Karpas-422 (cell line): ENCODE measurements around the gene ABCD3. TPM values are rescaled to one million over a fixed set of nuclear protein-coding genes. Genes with fewer than 3 reads are reported as not detected.
"Not testable (repeated sequence)": the region's sequence is repeated elsewhere in the genome, so short reads cannot be mapped to it uniquely, and the experiment has no call there.

Experiments used
- DNase-seq: peaks from one replicate; pipeline ENCODE4 v3.0.0-alpha.2; 2015
- H2AFZ ChIP-seq: fragments of 200-600 bp; sonication (generic); 2 replicates; pipeline ENCODE4 v1.6.1; 2014; ENCODE audit warnings: antibody characterized with exemption, low read length, mixed read lengths
- H3K27ac ChIP-seq: fragments of 200-600 bp; sonication (generic); 2 replicates; pipeline ENCODE4 v1.5.1; 2014; ENCODE audit warnings: mild to moderate bottlenecking, low read length, moderate library complexity
- H3K27me3 ChIP-seq: fragments of 200-600 bp; sonication (generic); 2 replicates; pipeline ENCODE4 v1.6.1; 2014; ENCODE audit warnings: low read length, mixed read lengths
- H3K36me3 ChIP-seq: fragments of 200-600 bp; sonication (generic); 2 replicates; pipeline ENCODE4 v1.6.1; 2014; ENCODE audit warnings: low read length, mixed read lengths; ENCODE audit not compliant: insufficient read depth
- H3K4me1 ChIP-seq: fragments of 200-600 bp; sonication (generic); 2 replicates; pipeline ENCODE4 v1.6.1; 2014; ENCODE audit warnings: mild to moderate bottlenecking, low read length, mixed read lengths
- H3K4me2 ChIP-seq: fragments of 200-600 bp; sonication (generic); 2 replicates; pipeline ENCODE4 v1.6.1; 2014; ENCODE audit warnings: low read length, low read depth, mild to moderate bottlenecking; ENCODE audit not compliant: poor library complexity, severe bottlenecking
- H3K4me3 ChIP-seq: fragments of 200-600 bp; sonication (generic); 2 replicates; pipeline ENCODE4 v1.5.1; 2014; ENCODE audit warnings: mild to moderate bottlenecking, antibody characterized with exemption, low read length, mixed read lengths
- H3K79me2 ChIP-seq: fragments of 200-600 bp; sonication (generic); 2 replicates; pipeline ENCODE4 v1.6.1; 2014; ENCODE audit warnings: mild to moderate bottlenecking, low read length, mixed read lengths
- H3K9ac ChIP-seq: fragments of 200-600 bp; sonication (generic); 2 replicates; pipeline ENCODE4 v1.6.0; 2014; ENCODE audit warnings: low read length
- H3K9me2 ChIP-seq: fragments of 200-600 bp; sonication (generic), shearing (Covaris generic); replicated peaks from 2 replicates; pipeline ENCODE4 v1.6.0; 2014; ENCODE audit warnings: mild to moderate bottlenecking, low read length, moderate library complexity; ENCODE audit not compliant: insufficient read depth
- H3K9me3 ChIP-seq: fragments of 300-700, 200-600 bp; sonication (generic); 2 replicates; pipeline ENCODE4 v1.6.1; 2014; ENCODE audit warnings: low read length, mixed read lengths
- H4K20me1 ChIP-seq: fragments of 200-600 bp; sonication (generic); 2 replicates; pipeline ENCODE4 v1.6.1; 2014; ENCODE audit warnings: mild to moderate bottlenecking, antibody characterized with exemption, low read length, low read depth; ENCODE audit not compliant: insufficient read depth
- total RNA-seq: library from RNA; depleted of rRNA; stranded (reverse); fragments of >200 nt; shearing (Covaris generic); gene quantifications from 2 replicates; pipeline ENCODE4 v1.2.3, GENCODE V29; 2014; ENCODE audit warnings: low replicate concordance

ABCD3 gene
- total RNA-seq, 1 experiment from 2014 or later: 19.5 TPM

DNA sequence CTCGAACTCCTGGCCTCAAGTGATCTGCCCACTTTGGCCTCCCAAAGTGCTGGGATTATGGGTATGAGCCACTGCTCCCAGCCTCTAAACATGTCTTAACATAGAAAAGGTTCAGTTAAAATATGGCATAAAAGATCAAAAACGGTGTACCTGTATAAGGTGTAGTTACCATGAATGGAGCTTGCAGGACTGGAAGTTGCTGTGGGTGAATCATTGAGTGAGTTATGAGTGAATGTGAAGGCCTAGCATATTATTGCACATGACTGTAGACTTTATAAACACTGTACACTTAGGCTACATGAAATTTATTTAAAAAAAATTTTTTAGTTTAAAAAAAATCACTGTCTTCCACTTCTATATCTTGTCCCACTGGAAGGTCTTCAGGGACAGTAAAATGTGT, 15.7 kb downstream of the ABCD3 start:
- Histone ChIP-seq H4K20me1 (peaks cover 11% of the 10 kb centered on the region; the same call in 1 of the 2 replicates), H3K36me3 (no peaks in the 10 kb centered on the region), H3K79me2 (peaks cover 5% of the 10 kb centered on the region; the same call in 1 of the 2 replicates), H3K9ac (no peak overlapping the region), H3K4me1 (peaks cover 9% of the 10 kb centered on the region), H3K27me3 (no peaks in the 10 kb centered on the region; the same call in 1 of the 2 replicates), H3K27ac (no peak overlapping the region), H3K9me2 (no peaks in the 10 kb centered on the region), H3K4me3 (no peak overlapping the region), H2AFZ (no peak overlapping the region), H3K4me2 (no peak overlapping the region), H3K9me3 (no peaks in the 10 kb centered on the region; the same call in 1 of the 2 replicates)
- no peak for DNase-seq

DNA sequence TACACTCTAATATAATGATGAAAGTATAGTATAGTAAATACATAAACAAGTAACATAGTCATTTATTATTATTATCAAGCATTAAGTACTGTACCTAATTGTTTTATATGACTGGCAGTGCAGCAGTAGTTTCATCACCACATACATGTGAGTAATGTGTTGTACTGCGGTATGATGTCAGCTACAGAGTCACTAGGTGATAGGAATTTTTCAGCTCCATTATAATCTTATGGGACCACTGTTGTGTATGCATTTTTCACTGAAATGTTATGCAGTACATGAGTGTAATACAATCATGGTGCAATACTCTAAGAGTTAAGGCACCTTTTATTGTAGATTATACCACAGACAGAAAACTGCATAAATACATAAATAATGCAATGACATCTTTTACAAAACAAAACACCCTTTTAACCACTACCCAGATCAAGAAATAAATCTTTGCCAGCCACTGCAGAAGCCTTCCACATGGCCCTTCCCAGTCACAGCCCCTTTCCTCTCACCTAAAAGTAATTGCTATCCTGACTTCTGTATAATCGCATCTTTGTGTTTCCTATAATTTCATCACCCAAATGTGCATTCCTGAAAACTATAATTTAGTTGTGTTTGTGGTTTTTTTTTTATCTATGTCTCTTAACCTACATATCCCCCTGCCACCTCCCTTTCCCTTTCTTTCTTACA, 16.3 kb downstream of the ABCD3 start:
- Histone ChIP-seq H2AFZ (no peak overlapping the region), H3K27ac (no peak overlapping the region), H3K79me2 (peaks cover 5% of the 10 kb centered on the region; the same call in 1 of the 2 replicates)

DNA sequence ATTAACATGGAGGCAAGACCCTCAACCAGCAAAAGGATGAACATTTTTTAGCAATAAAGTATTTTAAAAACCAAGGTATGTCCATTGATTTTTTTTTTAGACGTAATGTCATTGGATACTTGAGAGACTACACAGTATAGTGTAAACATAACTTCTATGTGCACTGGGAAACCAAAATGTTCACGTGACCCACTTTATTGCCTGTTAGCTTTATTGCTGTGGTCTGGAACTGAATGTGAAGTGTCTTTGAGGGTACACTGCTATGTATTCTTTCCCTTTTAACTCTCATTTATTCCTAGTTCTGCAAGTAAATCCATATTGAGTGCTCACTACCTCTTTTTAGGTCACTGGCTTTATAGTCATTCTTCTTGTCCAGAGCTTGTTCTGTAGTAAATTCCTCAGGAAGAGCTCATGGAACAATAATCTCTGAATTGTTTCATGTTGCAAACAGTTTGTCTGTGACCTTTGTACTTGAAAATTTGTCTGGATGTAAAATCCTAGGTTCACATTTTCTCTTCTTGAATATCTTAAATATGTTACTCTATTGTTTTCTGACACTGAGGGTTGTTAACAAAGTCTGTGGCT, 20.6 kb downstream of the ABCD3 start:
- Histone ChIP-seq H3K4me1 (no peaks in the 10 kb centered on the region), H3K36me3 (no peaks in the 10 kb centered on the region), H3K9me3 (peaks cover 25% of the 10 kb centered on the region), H4K20me1 (no peaks in the 10 kb centered on the region; the same call in 1 of the 2 replicates), H3K4me3 (no peak overlapping the region), H3K79me2 (peaks cover 6% of the 10 kb centered on the region; the same call in 1 of the 2 replicates), H3K27me3 (no peaks in the 10 kb centered on the region; the same call in 1 of the 2 replicates), H3K4me2 (no peak overlapping the region), H3K9ac (no peak overlapping the region), H3K27ac (no peak overlapping the region), H3K9me2 (no peaks in the 10 kb centered on the region), H2AFZ (no peak overlapping the region)
- no peak for DNase-seq

More for the DNA sequence above, 16.3 kb downstream of the ABCD3 start:
- Histone ChIP-seq H3K9me2 (no peaks in the 10 kb centered on the region), H3K36me3 (no peaks in the 10 kb centered on the region), H3K9ac (no peak overlapping the region), H3K9me3 (no peaks in the 10 kb centered on the region; the same call in 1 of the 2 replicates), H4K20me1 (peaks cover 6% of the 10 kb centered on the region; the same call in 1 of the 2 replicates), H3K4me2 (no peak overlapping the region), H3K27me3 (no peaks in the 10 kb centered on the region; the same call in 1 of the 2 replicates), H3K4me1 (peaks cover 3% of the 10 kb centered on the region), H3K4me3 (no peak overlapping the region)
- no peak for DNase-seq

DNA sequence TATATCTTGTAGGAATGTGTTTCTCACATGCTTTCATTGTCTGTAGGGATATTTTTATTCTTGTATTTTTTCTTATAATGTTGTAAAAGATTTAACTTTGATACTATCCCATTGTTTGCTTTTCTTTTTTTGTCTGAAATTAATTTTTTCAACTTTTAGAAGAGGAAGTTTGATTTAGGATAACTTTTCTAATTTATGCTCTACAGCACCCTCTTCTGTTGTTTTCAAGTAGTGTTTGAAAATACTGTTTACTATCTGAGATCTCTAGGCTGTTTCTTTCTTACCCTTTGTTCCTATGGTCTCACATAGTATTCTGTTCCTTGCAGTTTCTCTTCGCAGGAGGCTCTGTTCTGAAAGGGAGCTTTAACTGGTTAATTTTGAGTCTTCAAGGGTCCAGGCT, 21.9 kb downstream of the ABCD3 start:
- Histone ChIP-seq H3K9me2 (no peaks in the 10 kb centered on the region), H3K4me2 (no peak overlapping the region), H3K27me3 (no peaks in the 10 kb centered on the region; the same call in 1 of the 2 replicates), H3K27ac (no peak overlapping the region), H3K9ac (no peak overlapping the region), H4K20me1 (no peaks in the 10 kb centered on the region), H3K36me3 (no peaks in the 10 kb centered on the region), H3K79me2 (peaks cover 10% of the 10 kb centered on the region; the same call in 1 of the 2 replicates), H3K4me1 (no peaks in the 10 kb centered on the region), H3K4me3 (no peak overlapping the region), H2AFZ (no peak overlapping the region), H3K9me3 (peaks cover 29% of the 10 kb centered on the region)
- DNase-seq: no peak

DNA sequence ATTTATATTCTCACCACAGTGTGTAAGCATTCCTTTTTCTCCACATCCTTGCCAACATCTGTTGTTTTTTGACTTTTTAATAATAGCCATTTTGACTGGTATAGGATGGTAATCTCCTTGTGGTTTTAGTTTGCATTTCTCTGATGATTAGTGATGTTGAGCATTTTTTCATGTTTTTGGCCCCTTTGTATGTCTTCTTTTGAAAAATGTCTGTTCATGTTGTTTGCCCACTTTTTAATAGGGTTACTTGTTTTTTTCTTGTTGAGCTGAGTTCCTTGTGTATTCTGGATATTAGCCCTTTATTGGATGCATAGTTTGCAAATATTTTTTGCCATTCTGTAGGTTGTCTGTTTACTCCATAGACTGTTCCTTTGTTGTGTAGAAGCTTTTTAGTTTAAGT, 24.9 kb downstream of the ABCD3 start:
- not testable (repeated sequence) for H3K4me1 ChIP-seq, H3K27me3 ChIP-seq, H3K4me2 ChIP-seq, H3K36me3 ChIP-seq, H3K4me3 ChIP-seq, H3K27ac ChIP-seq, H2AFZ ChIP-seq, H3K9ac ChIP-seq, H4K20me1 ChIP-seq, H3K9me2 ChIP-seq, DNase-seq
- Histone ChIP-seq H3K9me3 (peaks cover 34% of the 10 kb centered on the region), H3K79me2 (peaks cover 11% of the 10 kb centered on the region; the same call in 1 of the 2 replicates)

DNA sequence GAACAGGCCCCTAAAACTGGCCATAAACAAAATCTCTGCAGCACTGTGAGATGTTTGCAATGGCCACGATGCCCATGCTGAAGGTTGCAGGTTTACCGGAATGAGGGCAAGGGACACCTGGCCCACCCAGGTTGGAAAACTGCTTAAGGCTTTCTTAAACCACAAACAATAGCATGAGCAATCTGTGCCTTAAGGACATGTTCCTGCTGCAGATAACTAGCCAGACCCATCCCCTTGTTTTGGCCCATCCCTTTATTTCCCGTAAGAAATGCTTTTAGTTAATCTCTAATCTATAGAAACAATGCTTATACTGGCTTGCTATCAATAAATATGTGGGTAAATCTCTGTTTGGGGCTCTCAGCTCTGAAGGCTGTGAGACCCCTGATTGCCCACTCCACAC, 26.6 kb downstream of the ABCD3 start:
- Histone ChIP-seq H3K9me3 (peaks cover 38% of the 10 kb centered on the region), H3K79me2 (peaks cover 11% of the 10 kb centered on the region; the same call in 1 of the 2 replicates)
- not testable (repeated sequence) for DNase-seq, H3K9me2 ChIP-seq, H3K27ac ChIP-seq, H3K4me3 ChIP-seq, H3K4me1 ChIP-seq, H4K20me1 ChIP-seq, H3K27me3 ChIP-seq, H3K36me3 ChIP-seq, H3K9ac ChIP-seq, H2AFZ ChIP-seq, H3K4me2 ChIP-seq

- H3K36me3 ChIP-seq, H3K4me2 ChIP-seq, H3K9ac ChIP-seq, DNase-seq, H3K4me3 ChIP-seq, H4K20me1 ChIP-seq, H3K9me2 ChIP-seq, H3K79me2 ChIP-seq, H3K27me3 ChIP-seq, H3K27ac ChIP-seq, H3K4me1 ChIP-seq, H2AFZ ChIP-seq: not testable (repeated sequence)
- H3K9me3 ChIP-seq: peaks cover 35% of the 10 kb centered on the region
Measured at GRCh38 chr1:94445733-94446132, 27.5 kb downstream of the ABCD3 start.

- H3K79me2 ChIP-seq, H3K4me3 ChIP-seq, H3K4me1 ChIP-seq, H4K20me1 ChIP-seq, H3K36me3 ChIP-seq, H3K4me2 ChIP-seq, H3K27me3 ChIP-seq, DNase-seq, H3K9me2 ChIP-seq, H2AFZ ChIP-seq, H3K9ac ChIP-seq, H3K27ac ChIP-seq: not testable (repeated sequence)
- peaks cover 33% of the 10 kb centered on the region for H3K9me3 ChIP-seq
Measured at GRCh38 chr1:94446177-94446576, 28.0 kb downstream of the ABCD3 start.
